GM12864 (cell line): ENCODE measurements around the gene ALKBH3.

Source experiments
- DNase-seq: peaks from one replicate; pipeline ENCODE4 v3.0.0-alpha.2; 2011; ENCODE audit warnings: low read depth
- H3K4me3 ChIP-seq: 2 replicates; pipeline ENCODE4 v1.5.1; 2011; ENCODE audit warnings: mild to moderate bottlenecking, low read depth, low read length, control low read depth
- CTCF ChIP-seq: IDR thresholded peaks from 2 replicates; pipeline ENCODE4 v1.5.1; 2011; ENCODE audit warnings: low read depth, mild to moderate bottlenecking, moderate library complexity, low read length, control low read depth, inconsistent platforms; ENCODE audit errors: missing control alignments

The ALKBH3 gene

GRCh38 chr11:43908683-43909082, 28.1 kb downstream of the ALKBH3 start:
- TF ChIP-seq CTCF = no peak
- no peak overlapping the region for H3K4me3 ChIP-seq
- DNase-seq = no peak

- TF ChIP-seq CTCF = no peak
- no peak overlapping the region for H3K4me3 ChIP-seq
- DNase-seq = no peak
Observed at GRCh38 chr11:43913829-43914380, 33.3 kb downstream of the ALKBH3 start.

DNA sequence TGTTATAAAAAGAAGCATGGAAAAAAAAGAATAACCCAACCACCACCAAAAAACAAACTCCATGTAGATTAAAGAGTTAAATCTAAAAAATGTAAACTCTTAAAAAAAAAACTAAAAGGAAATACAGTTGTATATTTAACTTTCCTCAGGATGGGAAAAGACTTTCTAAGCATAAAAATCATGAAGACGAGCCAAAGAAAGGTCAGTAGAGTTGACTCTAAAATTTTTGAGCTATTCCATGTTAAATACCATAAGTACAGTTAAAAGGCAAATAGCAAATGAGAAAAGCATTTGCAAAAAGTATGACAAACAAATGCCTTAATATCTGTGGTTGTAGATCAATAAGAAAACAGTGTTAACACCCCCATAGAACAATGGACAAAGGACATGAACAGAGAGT, 33.8 kb downstream of the ALKBH3 start:
- DNase-seq = no peak
- no peak overlapping the region for H3K4me3 ChIP-seq
- no peak for TF ChIP-seq CTCF

GRCh38 chr11:43916621-43917020, 36.0 kb downstream of the ALKBH3 start:
- DNase-seq = no peak
- TF ChIP-seq CTCF = no peak
- no peak overlapping the region for H3K4me3 ChIP-seq

DNA sequence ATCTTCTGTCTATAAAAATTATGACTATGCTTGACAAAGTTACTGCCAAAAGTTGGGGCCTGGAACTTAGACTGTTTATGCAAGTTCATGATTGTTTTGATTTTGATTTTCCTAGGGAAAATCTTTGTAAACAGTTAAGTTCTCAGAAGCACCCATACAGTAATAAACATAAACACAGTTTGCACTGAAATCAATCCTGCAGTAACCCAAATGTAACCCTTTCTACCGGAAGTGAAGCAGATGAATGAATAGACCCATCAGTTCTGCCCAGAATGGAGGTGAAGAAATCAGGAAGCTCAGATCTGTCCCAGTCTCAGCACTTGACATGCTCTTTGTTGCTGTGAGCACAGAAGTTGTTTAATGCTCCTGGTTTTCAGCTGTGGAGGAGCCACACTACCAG, 37.2 kb downstream of the ALKBH3 start:
- no peak overlapping the region for H3K4me3 ChIP-seq
- DNase-seq = no peak
- TF ChIP-seq CTCF = no peak

DNA sequence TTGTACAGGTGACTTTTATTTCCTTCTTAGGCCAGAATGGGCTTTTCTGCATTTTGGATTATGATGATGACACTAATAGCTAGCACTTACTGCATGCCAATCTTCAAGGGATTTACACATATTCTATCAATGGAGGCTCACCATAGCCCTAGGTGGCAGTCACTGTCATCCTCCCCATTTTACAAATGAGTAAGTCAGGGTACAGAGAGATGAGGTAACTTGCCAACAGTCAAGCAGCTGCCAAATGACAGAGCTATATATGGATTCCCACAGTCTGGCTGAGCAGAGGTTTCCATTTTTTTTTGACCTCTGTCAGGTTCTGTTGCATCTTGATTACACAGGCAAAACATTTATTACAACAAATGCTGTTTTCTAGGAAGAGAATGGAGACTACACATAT, 38.0 kb downstream of the ALKBH3 start:
- no peak for TF ChIP-seq CTCF
- no peak overlapping the region for H3K4me3 ChIP-seq
- DNase-seq = no peak

- H3K4me3 ChIP-seq = no peak overlapping the region
- DNase-seq = no peak
- no peak for TF ChIP-seq CTCF
Observed at GRCh38 chr11:43919852-43920597, 39.4 kb downstream of the ALKBH3 start.
